ENCODE results near the gene TMEM145.

TMEM145 gene

GRCh38 chr19:42278452-42279154 is 34.5 kb upstream of the TMEM145 start:
- DNase-seq (ENCODE audit: low read depth), result no peak

- no peak for DNase-seq (ENCODE audit: low read depth)
Observed at GRCh38 chr19:42279155-42279901, 33.8 kb upstream of the TMEM145 start.

DNA sequence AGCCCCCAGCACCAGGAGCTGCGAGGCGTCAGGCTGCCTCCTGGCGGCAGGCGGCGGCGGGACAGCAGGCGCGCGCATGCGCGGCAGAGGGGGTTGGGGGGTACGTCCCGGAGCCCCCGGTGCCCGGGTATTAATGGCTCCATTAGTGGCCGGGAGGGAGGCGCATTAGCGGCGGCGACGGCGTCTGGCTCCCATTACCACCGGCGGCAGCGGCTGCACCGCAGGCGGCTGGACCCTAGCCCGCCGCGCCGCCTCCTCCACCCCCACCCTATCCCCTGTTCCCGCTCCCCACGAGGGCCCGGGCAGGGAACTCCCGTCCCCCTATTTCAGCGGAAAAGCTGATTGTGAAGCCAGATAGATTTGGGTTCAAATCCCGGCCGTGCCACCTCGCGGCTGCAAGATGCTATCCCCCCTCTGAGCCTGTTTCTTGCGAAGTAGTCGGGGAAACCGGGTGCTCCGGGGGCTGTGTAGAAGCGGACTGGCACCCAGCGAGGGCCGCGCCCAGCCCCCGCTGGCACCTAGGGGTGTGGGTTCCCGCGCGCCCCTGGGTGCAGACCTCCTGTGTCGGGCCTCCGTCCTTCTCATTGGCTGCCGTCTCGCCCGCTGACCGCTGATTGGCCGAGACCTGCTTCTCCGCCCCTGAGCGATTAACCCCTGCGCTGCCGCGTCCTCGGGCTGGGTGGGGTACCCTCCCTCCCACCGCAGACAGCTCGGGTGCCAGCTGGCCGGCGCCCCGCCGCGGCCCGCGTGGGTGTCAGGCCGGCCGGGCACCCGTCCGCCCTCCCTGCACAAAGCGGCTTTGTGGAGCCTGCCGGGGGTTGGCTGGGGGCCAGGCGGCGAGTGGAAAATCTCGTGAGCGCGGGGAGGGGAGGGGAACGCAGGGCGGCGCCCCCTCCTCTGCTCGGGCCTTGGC is 33.0 kb upstream of the TMEM145 start:
- peak; percentile 78 for DNase-seq (ENCODE audit: low read depth)

GRCh38 chr19:42280815-42281145 is 32.3 kb upstream of the TMEM145 start:
- no peak for DNase-seq (ENCODE audit: low read depth)

DNA sequence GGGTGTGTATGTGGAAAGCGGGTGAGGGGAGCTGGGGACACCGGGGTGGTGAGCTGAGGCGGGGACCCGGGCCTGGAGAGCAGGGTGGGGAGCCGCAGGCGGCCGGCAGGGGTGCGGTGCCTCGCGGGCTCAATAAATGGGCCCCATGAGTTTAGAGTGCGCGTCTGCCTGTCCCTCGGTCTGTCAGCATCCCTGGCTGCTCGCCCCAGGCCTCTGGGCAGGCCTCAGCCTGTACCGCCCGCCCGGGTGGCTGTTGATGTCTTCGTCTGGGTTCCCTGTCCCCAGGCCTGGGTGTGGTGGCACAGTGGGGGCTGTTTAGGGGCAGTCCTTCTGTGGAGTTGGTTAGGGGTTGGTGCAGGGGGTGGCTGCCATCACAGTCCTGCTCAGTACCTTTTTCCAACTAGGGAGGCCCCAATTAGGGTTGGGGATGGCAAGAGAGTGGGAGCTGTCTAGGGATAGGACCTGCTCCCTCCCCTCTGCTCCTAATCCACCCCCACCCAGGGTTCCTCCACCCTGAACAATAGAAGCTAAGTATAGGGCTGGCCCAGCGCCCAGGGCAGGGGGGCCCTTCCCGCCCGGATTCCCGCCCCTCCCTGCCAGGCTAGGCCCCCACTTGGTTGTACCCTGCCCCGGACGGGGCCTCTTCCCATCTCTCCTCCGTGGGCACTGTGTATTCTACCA is 31.8 kb upstream of the TMEM145 start:
- DNase-seq (ENCODE audit: low read depth), result no peak

DNA sequence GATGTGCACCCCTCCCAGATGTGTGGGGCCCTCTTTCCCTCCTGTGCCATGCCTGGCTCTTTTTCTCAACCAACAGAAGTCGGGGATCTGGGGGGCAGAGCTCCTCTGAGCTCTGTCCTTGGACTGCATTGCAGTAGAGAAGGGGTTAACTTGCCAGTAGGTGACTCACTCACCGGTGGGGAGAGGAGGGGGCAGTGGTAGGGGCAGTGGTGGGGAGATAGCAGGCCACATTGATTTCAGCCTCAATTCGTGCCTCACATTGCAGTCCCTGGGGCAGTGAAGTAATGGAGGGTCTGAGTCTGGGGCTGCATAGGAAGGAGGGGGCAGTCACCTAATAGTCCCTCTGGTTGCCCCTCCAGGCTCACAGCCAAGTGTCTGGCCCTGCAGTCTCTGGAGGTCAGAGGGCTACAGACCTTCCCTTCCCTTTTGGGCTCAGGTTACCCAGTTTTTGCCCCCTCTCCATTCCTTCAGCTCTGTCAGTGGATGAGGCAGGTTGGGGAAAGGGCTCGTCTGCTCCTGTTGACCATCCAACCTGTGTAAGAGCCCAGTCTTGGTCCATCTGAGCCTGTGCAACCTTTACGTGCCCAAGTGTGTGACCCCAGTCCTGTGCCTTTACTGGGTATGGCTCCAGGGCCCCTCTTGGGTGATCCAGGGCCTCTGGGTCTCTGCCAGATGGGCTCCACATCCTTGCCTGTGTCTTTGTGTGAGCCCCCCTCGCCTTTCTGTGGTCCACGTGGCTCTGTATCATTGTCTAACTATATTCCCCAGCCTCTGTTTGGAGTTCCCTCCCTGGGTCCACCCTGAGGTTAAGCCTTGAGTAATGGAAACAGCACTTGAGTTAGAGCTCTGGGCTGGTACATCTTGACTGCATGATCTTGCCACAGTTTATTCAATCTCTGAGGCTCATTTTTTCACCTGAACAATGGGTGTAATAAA is 31.0 kb upstream of the TMEM145 start:
- no peak for DNase-seq (ENCODE audit: low read depth)

DNA sequence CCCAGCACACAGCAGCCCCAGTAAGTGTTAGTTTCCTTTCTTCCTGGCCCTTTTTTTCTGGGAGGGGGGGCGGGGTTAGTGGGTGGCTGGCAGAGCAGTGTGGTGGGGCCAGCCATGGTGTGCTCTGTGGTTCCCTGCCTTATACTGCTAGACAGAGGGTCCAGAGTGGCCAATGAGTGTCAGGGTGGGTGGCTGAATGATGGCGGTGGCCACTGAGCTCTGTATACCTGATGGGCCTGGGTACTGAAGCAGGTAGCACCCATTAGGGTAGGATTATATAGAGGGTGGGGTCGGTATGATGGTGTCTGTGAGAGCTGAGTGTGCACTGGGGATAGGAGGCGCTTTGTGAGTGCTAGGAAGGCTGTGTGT is 30.3 kb upstream of the TMEM145 start:
- no peak for DNase-seq (ENCODE audit: low read depth)

DNA sequence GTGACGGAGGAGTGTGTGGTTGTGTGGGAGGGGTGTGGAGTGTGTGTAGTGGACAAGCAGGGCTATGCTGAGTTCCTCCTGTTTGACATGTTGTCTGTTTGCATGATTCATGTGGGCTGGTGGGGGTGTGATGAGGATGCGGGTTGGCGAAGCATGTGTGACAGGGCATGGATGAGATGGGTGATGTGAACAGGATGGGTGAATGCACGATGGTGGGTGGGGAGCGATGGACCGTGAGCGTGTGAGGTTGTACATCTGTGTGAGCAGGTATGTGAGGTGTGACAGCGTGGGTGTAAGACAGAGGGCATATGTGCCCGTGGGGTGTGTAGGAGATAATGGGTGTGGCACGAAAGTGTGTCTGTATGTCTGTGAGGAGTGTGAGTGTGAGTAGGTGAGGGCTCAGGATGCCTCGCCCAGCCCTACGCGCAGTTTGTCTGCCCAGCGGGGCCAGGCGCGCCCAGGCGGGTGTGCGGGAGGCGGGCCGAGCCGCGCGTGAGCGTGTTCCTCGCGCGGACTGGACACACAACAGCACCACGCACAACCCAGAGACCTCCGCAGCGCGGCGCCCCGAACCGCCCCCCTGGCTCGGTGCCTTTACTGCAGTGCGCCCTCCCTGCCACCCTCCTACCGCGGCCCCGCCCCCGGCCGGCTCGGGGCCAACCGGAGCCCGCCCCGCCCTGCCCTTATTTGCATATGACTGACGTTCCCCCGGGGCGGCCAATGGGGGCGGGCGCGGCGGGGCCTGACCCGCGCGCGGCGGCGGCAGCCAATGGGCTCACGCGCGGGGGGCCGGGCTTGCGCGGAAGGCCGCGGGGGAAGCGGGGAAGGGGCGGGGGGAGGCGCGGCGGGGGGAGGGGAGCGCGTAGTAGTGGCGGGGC is 29.7 kb upstream of the TMEM145 start:
- DNase-seq (ENCODE audit: low read depth), result peak; percentile 98

- DNase-seq (ENCODE audit: low read depth), result peak; percentile 74
Observed at GRCh38 chr19:42284066-42284501, 29.0 kb upstream of the TMEM145 start.

- no peak for DNase-seq (ENCODE audit: low read depth)
Observed at GRCh38 chr19:42284591-42285341, 28.3 kb upstream of the TMEM145 start.

DNA sequence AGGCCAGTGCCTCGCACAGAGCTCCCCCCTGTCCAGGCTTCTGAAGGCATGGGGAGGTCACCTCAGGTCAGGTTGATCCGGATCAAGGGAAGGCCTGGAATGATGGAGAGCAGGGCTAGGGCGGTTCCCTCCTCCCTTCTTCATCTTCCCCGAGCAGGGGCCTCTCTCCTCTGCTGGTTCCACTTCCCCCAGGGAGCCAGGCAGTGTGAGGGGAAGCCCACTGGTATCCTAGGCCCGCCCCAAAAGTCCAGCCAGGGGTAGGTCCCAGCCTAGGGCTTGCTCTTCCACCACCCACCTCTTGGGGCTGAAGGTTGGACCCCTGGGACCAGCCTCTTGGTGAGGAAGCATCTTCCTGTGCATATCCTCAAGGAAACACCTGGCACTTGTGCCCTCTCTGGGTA is 27.6 kb upstream of the TMEM145 start:
- no peak for DNase-seq (ENCODE audit: low read depth)

DNA sequence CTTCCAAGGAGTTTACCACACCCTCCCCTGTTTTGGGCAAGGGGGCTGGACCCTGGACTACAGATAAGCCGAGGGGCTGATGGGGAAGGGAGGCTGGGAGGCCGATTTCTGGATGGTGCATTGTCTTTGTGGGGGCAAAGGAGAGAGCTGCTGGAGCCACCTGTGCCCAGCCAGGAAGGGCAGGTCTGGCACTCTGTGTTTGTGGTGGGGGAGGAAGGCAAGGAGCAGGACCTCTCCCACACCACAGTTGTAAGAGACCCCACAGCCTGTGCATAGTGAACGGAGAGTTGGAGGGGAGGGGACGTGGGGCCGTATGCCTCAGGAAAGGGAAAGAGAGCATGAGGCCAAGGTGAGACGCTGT is 27.1 kb upstream of the TMEM145 start:
- no peak for DNase-seq (ENCODE audit: low read depth)

- no peak for DNase-seq (ENCODE audit: low read depth)
Observed at GRCh38 chr19:42286349-42287016, 26.6 kb upstream of the TMEM145 start.

DNA sequence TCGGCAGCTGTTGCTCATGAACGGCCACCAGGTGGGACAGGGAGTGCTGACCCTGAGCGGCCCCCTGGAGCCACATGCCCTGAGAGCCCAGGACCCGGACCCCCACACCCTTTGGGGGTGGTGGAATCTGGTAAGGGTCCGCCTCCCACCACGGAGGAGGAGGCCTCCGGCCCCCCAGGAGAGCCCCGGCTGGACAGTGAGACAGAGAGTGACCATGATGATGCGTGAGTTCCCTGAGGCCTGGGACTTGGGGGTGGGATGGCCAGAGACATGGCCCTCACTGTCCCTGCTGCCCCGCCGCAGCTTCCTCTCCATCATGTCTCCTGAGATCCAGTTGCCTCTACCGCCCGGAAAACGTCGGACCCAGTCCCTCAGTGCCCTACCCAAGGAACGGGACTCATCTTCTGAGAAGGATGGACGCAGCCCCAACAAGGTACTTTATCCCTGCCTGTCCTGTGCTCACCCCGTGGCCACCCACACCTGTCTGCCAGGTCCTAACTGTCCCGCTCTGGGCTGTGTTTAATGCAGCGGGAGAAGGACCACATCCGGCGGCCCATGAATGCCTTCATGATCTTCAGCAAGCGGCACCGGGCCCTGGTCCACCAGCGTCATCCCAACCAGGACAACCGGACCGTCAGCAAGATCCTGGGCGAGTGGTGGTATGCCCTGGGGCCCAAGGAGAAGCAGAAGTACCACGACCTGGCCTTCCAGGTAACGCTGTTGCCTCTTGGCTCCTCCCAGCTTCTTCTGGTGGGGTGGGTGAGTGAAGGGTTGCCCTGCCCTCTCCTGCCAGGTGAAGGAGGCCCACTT is 25.9 kb upstream of the TMEM145 start:
- no peak for DNase-seq (ENCODE audit: low read depth)

GRCh38 chr19:42287827-42288107 is 25.3 kb upstream of the TMEM145 start:
- DNase-seq (ENCODE audit: low read depth), result no peak

- DNase-seq (ENCODE audit: low read depth), result no peak
Observed at GRCh38 chr19:42288387-42288786, 24.7 kb upstream of the TMEM145 start.

DNA sequence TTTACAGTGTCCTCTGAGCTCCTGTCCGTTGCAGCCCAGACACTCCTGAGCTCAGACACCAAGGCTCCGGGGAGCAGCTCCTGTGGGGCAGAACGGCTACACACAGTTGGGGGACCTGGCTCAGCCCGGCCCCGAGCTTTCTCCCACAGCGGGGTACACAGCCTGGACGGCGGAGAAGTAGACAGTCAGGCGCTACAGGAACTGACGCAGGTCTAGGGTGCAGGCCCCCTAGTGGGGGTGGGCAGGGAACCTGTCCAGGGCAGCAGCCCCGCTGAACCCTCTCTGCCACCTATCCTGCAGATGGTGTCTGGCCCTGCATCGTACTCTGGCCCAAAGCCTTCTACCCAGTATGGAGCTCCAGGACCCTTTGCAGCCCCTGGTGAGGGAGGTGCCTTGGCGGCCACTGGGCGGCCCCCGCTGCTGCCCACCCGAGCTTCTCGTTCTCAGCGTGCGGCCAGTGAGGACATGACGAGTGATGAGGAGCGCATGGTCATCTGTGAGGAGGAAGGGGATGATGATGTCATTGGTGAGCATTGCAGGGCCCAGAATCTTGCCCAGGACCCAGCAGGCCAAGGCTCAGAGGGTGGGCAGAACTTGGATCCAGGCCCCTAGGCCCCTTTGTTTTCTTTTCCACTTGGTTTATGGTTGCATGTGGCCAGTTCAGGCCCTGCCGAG is 24.1 kb upstream of the TMEM145 start:
- DNase-seq (ENCODE audit: low read depth), result no peak
